Measurements from ENCODE around the gene TJP2.

Gene TJP2

DNA sequence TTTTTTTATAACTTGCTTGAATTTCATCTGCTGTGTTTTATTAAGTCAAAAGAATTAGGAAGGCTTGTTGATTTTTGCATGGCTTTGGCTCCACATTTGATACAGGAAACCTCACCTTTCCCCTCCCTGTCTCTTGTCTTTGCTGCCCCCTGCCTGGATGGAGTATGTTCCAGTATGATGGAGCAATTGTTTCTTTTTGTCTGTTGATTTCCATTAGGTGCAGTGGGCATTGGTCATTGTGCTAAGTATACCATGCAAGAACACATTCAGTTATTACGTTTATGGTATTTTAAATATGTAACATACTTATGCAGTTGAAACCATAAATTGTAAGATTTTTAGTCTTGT is 19.6 kb downstream of the TJP2 start:
- no peak for DNase-seq

DNA sequence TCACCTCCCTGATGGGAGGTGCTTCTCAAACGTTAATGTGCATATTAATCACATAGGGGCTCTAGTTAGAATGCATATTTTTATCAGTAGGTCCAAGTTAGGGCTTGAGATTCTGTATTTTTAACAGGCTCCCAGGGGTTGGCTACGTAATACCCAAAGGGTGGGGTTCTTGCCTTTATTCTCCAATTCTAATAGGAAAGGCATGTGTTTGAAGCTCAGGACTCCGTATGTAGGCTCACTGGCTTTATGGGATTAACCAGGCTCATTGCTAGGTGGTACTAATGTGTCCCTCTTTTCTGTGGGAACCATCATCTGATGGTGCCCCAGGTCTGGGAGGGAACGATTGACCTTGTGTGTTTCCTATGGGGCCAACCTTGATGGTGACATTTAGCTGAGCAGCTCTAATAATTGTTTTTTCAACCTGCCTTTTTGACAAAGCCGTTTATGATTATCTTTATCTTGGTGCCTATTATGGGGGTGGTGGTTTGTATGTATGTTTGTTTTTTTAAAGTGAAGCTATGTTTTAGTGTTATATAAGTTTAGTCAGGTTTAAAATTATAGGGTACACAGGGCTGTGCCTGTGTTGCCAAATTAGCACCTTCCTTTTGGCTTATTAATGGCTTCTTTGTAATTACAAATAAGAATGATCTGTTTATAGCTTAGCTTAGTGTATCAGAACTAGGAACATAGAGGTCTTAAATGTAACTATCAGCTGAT is 20.8 kb downstream of the TJP2 start:
- no peak for DNase-seq

DNA sequence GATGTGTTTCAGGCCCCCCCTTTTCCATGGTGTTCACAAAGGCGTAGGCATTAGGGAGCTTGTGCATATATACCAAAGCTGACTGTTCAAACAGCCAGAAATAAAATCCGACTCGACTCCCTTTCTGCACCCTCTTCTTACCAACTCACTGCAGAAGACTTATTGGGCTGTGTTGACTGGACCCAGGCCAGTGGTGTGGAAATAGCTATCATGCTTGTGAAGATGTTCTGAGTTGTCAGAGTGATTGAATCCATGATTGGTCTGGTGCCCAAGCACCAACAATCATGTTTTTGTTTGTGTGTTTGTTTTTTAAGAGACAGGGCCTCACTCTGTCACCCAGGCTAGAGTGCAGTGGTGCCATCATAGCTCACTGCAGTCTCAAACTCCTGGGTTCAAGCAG is 21.6 kb downstream of the TJP2 start:
- no peak for DNase-seq

DNA sequence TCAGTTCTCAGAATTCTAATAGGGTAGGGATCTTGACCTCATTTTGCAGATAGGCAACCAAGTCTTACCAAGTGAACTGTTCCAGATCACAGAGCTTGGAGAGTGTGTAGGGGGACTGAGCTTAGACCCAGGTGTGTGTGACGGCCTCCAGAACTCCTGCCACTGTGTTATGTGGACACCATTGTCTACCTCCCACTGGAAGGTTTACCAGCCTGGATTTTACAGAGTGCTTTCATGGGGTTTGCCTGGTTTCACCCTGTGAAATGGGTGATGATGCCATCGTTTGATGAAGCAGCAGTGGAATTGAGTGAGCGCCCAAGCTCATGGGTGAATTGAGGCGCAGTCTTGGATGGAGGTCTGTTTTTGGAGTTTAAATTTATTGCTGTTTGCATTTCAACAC is 23.6 kb downstream of the TJP2 start:
- no peak for DNase-seq

DNA sequence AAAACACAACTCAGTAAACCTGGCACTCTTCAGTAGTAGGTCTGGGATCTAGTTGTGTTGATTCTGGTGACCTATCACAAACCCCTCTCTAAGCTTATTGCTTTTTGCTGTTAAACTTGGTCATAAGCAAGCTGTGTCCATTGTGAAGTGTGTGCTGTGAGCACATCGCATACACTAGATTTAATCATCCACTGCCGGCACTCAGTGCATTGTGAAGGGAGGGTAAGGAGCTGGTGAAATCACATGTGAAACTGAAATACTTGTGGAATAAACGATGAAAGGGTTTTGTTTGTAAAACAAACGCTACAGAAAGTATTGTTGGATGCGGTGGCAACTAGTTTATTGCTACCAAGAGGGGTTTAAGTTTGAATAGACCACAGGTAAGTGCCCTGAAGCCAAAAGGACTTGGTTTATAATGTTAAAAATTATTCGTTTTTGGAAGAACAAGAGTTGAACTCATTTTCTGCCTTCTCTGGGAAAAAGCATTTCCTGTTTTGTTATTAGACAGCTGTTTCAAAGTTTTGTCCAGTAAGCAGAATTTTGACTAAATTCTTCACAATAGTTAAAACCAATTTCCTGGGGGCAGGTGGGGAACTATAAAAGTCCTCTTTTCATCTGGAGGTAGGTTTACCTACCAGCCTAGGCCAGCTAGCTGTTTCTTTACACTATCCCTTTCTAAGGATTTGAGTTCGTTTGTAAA is 24.6 kb downstream of the TJP2 start:
- no peak for DNase-seq

DNA sequence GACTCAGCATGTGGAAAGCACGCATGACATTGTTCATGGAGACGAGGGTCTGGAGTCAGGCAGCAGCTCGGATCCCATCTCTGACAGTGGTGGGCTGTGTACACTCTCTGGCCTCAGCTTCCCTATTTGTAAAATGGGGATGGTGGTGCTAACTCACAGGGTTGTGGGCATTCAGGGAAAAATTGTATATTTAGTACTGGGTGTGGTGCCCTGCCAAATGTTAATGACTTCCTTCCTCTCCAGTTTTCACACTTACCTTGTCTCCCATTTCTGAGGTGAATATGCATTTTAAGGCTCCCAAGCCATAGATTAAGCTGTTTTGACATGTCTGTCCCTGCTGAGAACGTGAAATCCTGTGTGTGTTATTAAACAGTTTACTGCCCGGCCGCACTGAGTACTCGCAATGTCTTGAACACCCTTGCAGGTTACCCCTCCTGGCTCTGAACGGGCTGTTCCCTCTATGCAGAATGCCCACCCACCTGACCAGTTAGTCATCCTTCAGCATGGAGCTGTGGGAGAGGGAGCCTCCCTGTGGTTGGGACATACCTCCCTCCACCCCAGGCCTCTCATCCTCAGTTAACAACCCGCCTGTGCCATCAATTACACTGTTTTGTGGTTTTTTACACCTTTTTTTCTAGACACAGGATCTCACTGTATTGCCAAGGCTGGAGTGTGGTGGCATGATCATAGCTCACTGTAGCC is 25.8 kb downstream of the TJP2 start:
- DNase-seq: no peak

DNA sequence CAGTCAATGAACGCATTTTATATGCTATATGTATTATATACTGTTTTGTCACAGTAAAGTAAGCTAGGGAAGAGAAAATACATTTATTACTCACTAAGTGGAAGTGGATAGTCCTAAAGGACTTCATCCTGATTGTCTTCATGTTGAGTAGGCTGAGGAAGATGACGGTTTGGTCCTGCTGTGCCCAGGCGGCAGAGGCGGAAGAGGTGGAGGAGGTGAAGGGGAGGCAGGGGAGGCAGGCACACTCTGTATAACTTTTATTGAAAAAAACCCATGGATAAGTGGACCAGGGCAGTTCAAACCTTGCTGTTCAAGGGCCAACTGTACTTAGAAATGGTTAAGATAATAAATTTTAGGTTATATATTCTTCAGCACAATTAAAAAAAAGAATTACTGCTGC is 28.5 kb downstream of the TJP2 start:
- DNase-seq: no peak

DNA sequence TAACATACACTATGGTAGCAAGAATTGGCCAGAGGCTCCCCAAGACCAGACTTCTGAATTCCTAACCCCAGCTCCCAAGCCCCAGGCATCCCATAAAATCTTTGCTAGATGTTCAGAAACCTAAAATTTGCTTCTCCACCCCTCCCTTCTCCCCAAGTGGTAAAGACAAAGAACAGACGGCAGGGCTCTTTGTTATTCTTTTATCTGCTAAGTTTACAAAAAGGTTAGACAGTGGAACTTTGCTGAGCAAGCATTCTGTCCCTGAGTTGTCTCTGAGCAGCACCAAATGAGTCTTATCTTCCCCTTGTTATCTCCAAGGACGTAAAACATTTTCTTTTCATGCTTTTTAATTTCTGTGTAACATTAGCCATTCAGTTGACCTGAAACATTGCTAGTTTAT is 30.2 kb downstream of the TJP2 start:
- no peak for DNase-seq

DNA sequence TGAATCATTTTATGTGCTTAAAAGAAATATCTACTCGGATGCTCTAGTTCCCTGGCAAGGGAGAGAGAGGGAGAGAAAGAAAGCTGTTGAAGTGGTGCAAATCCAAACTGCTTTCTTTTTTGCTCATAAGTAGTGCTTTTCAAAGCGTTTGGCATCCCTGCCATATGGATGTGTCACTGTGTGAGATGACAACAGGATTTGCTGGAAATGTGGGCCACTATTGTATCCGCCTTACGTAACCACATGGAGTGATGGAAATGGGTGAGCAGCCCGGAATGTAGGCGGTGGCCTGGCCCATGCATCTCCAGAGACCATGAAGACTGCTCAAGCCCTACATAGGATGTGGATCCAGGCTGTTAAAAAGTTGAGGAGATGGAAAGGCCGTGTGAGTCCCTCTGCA is 30.8 kb downstream of the TJP2 start:
- no peak for DNase-seq

DNA sequence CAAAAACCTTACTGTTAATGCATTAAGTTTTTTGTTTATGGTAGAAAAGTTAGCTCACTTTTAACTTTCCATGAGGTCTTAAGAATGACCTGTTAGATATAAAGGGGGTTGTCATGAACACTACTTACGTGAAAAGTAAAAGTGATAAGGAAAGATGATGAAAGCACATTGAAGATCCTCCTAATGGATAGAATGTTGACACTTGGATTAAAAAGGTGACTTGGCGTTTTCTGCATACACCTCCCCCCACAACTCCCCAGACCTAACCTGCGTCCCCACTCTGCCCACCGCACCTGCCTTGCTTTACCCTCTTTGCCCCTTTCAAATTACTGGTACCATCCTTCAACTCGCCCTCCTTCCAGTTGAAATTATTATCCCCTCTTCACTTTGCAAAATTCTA is 32.0 kb downstream of the TJP2 start:
- DNase-seq: no peak

DNA sequence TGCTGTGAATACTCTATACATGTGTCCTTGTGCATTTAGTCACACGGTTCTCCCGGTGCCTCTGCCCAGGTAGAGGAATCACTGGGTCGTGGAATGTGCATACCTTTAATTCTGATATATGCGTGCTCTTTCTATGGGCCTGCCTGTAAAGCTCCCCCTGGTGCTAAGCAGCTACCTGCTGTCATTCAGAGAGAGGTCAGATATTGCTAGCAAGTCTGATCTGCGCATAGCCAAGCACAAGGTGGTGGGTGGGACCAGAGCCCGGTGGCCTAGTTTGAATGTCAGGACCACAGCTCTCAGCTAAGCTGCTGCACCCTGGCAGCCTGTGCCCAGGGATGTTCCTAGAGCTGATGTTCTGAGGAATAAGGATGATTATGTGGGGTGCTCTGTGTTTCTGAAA is 33.4 kb downstream of the TJP2 start:
- no peak for DNase-seq

DNA sequence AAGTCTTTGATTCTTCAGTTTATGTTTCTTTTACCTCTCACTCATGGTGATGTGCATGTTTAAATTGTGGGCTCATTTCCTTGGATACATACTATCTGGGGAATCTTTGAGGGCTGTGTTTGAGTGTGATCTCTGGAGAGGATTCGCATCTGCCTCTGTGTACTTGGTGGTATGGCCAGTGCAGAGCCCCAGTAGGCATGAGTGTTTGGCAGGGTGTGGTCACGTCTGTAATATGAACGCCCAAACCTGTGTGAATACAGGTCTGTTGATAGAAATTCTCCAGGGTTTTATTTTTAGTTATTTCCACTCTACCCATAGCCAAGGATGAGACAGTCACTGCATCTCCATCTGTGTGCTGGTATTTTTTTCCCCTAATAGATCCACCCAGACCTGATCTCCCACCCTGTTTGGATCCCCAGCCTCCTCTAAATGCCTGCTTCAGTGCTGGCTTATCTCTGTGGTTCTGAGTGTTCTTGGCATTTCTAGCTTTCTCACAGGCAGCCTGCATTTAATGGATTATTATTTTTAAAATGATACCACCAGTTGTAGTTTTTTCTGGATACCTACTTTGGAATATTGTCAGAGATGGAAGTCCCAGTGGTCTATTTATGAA is 37.5 kb downstream of the TJP2 start:
- DNase-seq: no peak

DNA sequence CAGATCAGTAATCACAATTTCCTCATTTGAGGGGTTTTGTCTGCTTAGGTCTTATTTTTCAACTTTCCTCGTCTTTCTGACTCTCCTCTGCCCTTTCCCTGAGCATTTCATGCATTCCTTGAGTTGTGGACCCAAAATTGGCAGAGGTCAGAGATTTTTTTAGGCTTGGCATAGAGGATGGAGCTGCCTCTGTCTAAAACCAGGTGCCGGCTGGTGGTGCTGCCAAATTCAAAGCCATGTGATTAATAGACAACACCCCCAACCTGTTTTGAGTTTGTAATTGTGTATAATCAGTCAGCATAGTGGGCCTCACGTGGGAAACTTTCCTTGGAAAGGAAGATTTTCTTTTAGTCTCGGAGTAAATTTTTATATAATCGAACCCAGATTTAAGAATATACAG is 39.6 kb downstream of the TJP2 start:
- DNase-seq: no peak

DNA sequence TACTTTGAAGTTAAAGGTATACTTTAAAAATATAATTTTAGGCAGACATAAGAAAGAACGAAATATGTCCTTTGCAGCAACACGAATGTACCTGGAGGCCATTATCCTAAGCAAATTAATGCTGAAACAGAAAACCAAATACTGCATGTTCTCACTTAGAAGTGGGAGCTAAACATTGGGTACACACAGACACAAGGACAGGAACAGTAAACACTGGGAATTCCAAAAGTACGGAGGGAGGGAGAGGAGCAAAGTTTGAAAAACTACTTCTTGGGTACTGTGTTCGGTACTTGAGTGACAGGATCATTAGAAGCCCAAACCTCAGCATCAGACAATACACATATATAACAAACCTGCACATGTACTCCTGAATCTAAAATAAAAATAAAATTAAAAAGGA is 40.9 kb downstream of the TJP2 start:
- DNase-seq: no peak

DNA sequence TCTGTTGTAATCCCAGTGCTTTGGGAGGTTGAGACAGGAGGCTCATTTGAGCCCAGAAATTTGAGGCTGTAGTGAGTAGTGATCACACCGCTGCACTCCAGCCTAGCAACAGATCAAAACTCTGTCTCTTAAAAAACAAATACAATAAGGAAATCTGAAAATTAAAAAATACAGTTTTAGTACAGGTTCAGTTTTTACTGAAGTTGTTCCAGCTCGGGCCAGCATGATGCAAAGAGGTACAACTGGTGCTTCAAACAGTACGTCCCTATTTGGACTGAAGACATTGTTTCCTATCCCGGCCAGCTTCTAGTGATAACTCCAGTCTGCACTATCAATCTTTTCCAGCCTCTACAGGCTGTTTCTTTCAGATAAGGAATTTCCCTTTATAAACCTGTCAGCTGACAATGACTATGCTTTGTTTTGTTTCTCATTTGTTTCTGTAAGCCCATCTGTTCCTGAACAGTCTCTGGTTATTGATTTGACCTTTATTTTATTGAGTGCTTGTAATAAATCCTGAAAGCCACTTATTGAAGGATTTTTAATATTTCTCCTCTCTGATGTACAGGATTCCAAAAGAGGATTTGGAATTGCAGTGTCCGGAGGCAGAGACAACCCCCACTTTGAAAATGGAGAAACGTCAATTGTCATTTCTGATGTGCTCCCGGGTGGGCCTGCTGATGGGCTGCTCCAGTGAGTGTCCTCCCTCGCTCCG is 41.9 kb downstream of the TJP2 start:
- no peak for DNase-seq

DNA sequence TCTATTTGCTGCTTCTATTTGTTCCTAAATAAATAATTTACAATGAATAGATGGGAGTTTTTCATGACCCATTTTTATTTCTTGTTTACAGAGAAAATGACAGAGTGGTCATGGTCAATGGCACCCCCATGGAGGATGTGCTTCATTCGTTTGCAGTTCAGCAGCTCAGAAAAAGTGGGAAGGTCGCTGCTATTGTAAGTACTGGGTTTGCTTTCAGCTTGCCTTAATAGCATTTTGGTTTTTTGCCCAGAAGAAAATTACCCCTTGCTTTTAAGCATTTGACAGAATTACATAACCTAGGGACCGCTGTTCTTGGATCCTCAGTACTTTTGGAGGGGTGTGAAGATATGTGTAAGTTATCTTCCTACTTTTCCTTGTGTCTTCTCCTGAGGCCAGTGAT is 44.1 kb downstream of the TJP2 start:
- no peak for DNase-seq

DNA sequence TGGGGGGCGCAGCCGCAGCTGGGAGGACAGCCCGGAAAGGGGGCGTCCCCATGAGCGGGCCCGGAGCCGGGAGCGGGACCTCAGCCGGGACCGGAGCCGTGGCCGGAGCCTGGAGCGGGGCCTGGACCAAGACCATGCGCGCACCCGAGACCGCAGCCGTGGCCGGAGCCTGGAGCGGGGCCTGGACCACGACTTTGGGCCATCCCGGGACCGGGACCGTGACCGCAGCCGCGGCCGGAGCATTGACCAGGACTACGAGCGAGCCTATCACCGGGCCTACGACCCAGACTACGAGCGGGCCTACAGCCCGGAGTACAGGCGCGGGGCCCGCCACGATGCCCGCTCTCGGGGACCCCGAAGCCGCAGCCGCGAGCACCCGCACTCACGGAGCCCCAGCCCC is 47.0 kb downstream of the TJP2 start:
- no peak for DNase-seq

DNA sequence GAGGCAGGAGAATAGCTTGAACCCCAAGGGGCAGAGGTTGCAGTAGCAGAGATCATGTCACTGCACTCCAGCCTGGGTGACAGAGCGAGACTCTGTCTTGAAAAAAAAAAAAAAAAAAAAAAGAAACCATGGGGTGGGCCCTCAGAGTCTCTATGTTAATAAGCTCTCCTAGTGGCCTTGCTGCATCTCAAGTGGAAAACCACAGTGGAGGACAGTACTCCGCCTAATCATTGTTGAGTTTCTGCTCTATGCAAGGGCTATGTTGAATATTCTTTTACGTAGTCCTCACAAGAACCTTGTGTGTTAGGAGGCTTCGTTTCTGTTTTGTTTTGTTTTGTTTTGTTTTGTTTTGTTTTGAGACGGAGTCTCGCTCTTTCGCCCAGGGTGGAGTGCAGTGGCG is 48.9 kb downstream of the TJP2 start:
- DNase-seq: no peak

DNA sequence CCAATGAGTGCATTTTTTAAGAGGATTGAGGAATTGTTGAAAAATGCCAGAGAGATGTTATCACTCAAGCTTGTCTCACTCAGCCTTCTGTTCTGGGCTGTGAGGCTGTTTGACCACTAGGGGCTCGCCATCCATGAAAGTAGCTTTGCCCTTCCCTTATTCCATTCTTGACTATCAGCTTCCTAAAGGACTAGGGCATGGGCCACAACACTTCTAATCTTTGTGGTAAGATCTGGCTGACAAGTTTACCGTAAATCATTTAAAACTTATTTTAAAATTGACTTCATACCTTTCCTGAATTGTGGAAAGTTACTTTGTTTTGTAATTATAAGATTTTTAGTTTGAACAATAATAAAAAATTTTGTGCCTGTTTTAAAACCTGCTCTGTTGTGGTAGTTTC is 49.5 kb downstream of the TJP2 start:
- DNase-seq: no peak

DNA sequence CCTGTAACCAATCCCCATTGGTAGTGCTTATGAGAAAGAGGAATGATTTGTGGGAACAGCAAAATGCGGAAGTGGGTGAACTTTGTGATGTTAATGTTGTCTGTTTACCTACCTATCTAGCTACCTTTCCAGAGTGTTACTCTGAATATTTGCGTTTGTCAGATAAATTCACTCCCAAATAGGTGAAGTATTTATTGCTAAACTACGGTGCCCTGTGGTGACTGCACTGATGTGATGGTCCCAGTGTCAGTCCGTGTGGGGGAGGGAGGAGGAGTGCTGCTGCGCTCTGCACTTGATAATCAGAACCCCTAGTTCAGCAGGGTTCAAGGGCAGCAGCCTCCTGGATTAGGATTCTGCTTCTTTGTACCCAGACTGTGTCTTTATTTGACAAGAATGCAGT is 55.3 kb downstream of the TJP2 start:
- no peak for DNase-seq

DNA sequence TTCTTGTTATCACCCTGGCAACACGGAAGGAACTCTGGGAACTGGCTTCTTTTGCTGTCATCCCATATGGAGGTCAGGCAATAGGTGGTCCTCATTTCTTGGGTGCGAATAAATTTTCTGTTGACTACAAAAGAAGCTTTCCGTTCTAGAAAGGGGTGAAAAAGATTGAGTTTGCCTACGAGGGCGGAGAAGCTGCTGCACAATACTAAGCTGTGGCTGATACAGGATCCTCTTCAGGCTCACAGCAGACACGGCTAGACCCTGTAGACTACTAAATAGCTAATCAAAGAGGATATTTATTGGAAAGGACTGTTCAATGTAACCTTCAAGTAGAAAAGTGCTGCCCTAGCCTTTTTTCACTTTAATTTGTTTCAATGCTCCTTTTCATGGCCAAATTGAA is 58.1 kb downstream of the TJP2 start:
- DNase-seq: no peak

DNA sequence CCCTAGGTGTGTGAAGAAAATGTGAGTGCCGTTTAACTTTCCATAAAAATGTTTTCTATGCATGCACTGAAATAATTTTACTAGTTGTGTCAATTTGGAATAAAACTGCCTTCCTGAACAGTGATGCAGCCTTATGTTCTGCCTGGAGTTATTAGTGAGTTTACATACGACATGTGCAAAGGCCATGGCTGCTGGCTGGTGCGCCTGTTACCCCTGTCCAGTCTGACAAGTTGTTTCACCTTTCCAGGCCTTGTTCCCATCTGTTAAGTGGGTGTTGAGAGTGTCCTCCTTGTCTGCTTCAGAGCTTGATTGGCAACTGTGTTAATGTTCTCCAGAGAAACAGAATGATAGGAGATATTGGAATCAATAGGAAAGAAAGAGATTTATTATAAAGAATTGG is 60.6 kb downstream of the TJP2 start:
- no peak for DNase-seq

DNA sequence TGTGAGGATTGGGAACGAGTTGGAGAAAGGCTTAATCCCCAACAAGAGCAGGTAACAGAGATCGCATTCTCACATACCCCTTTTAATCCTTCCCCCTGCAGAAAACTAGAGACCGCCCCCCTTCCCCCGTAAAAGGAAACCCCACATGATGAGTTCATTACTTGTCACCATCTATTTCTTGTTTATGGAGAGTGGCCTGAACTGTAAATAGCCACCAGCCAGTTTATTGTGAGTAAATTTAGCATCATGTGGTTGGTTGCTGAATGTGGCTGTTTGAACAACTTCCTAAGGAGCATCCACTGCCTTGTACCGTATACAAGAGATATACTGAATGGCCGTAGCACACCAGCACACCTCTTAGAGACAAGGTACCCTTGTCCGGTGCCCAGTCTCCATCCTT is 62.1 kb downstream of the TJP2 start:
- no peak for DNase-seq

All from CD4-positive, alpha-beta T cell treated with Interferon alpha-2 for 1 hour (primary cell).